HEK293 (cell line): Measurements from ENCODE around the gene ANKRD39.

Source experiments
- CTCF ChIA-PET: fragments of 350-600 bp; formaldehyde crosslinking; extraction: SDS; loops from one replicate; lab custom pipeline; 2021; ENCODE audit warnings: antibody characterized with exemption; lab: Yijun Ruan, JAX
- POLR2A ChIA-PET: fragments of 300-600 bp; formaldehyde crosslinking; extraction: SDS; loops from one replicate; lab custom pipeline; 2020; ENCODE audit warnings: antibody characterized with exemption, inconsistent platforms; lab: Yijun Ruan, JAX
- H3K27ac ChIP-seq: fragments of 200-500 bp; sonication (Bioruptor generic); 2 replicates; pipeline ENCODE4 v1.5.1; 2014; ENCODE audit warnings: low read depth, low read length, control low read depth, inconsistent platforms; ENCODE audit errors: extremely low read depth
- H3K36me3 ChIP-seq, 2 experiments: fragments of 200-500 bp in 1 of 2; sonication (Bioruptor generic) in 1 of 2; 1 replicate in 1 of 2; 2 replicates in 1 of 2; pipeline ENCODE4 v1.5.1; 2014 to 2017; ENCODE audit warnings: inconsistent platforms in 2 of 2, low read length in 2 of 2; ENCODE audit not compliant: control insufficient read depth in 2 of 2, insufficient read depth in 1 of 2
- H3K4me1 ChIP-seq: fragments of 200-500 bp; sonication (Bioruptor generic); 2 replicates; pipeline ENCODE4 v1.5.1; 2014; ENCODE audit warnings: mild to moderate bottlenecking, low read length, inconsistent platforms; ENCODE audit not compliant: control insufficient read depth, insufficient read depth
- H3K4me3 ChIP-seq: 2 replicates; pipeline ENCODE4 v1.5.1; 2011; ENCODE audit warnings: low read depth, mild to moderate bottlenecking, control low read depth, low read length, moderate library complexity
- H3K9me3 ChIP-seq: fragments of 200-500 bp; sonication (Bioruptor generic); 2 replicates; pipeline ENCODE4 v1.5.1; 2014; ENCODE audit warnings: low read depth, low read length, inconsistent platforms; ENCODE audit not compliant: control insufficient read depth, insufficient read depth
- HOXD13 ChIP-seq: sonication (generic); formaldehyde crosslinking; IDR thresholded peaks from 2 replicates; pipeline ENCODE4 v1.8.0; 2022; ENCODE audit warnings: missing genetic modification reagents, borderline replicate concordance
- KLF1 ChIP-seq: fragments of 450-650 bp; formaldehyde crosslinking; IDR thresholded peaks from 2 replicates; pipeline ENCODE4 v1.5.1; 2016; ENCODE audit warnings: missing biosample characterization, missing genetic modification characterization
- RBAK ChIP-seq: fragments of 450-650 bp; formaldehyde crosslinking; IDR thresholded peaks from 2 replicates; pipeline ENCODE4 v1.5.1; 2016; ENCODE audit warnings: missing biosample characterization, missing genetic modification characterization
- ZBTB17 ChIP-seq: fragments of 450-650 bp; formaldehyde crosslinking; IDR thresholded peaks from 2 replicates; pipeline ENCODE4 v1.5.1; 2016; ENCODE audit warnings: missing biosample characterization, missing genetic modification characterization
- ZFP69B ChIP-seq: fragments of 450-650 bp; formaldehyde crosslinking; IDR thresholded peaks from 2 replicates; pipeline ENCODE4 v1.5.1; 2016; ENCODE audit warnings: missing biosample characterization, missing genetic modification characterization
- ZIC2 ChIP-seq: fragments of 450-650 bp; formaldehyde crosslinking; IDR thresholded peaks from 2 replicates; pipeline ENCODE4 v1.5.1; 2016; ENCODE audit warnings: missing biosample characterization, missing genetic modification characterization
- ZNF311 ChIP-seq: fragments of 450-650 bp; formaldehyde crosslinking; IDR thresholded peaks from 2 replicates; pipeline ENCODE4 v1.5.1; 2017; ENCODE audit warnings: missing biosample characterization, missing genetic modification characterization, borderline replicate concordance
- ZNF629 ChIP-seq: fragments of 450-650 bp; formaldehyde crosslinking; IDR thresholded peaks from 2 replicates; pipeline ENCODE4 v1.5.1; 2017; ENCODE audit warnings: missing biosample characterization, missing genetic modification characterization
- TF ChIP-seq, protein P1 (sequence below): fragments of 450-650 bp; formaldehyde crosslinking; IDR thresholded peaks from 2 replicates; pipeline ENCODE4 v1.5.1; 2017; ENCODE audit warnings: missing biosample characterization, missing genetic modification characterization
- TF ChIP-seq, protein P2 (sequence below): fragments of 450-650 bp; formaldehyde crosslinking; optimal IDR thresholded peaks from 2 replicates; pipeline ENCODE3; 2016; ENCODE audit warnings: missing biosample characterization, mild to moderate bottlenecking, missing genetic modification characterization
- TF ChIP-seq, protein P3 (sequence below): fragments of 450-650 bp; formaldehyde crosslinking; IDR thresholded peaks from 2 replicates; pipeline ENCODE4 v1.5.1; 2016; ENCODE audit warnings: missing biosample characterization, missing genetic modification characterization
- TF ChIP-seq, protein P4 (sequence below): fragments of 450-650 bp; formaldehyde crosslinking; IDR thresholded peaks from 2 replicates; pipeline ENCODE4 v1.5.1; 2017; ENCODE audit warnings: missing biosample characterization, missing genetic modification characterization

The ANKRD39 gene

DNA sequence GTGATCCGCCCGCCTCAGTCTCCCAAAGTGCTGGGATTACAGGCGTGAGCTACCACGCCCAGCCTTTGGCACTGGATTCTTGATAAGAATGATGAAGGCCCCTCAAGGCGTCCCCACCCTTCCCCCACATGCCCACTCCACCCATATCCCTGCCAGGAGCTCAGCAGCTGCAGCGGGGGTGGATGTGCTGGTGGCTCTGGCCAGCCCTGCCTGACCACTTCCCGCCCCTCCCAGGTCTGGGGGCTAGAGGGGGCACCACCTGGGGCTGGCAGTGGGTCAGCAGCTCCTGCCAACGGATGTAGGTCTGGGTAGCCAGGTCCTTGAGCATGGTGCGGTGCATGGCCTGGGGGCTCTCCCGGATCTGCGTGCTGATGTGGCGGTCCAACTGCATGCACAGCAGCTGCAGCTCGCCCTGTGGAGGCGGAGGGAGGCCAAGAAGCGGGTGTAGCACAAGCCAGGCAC lies 19.8 kb upstream of the ANKRD39 start:
- POLR2A ChIA-PET = no interaction called here
- Histone ChIP-seq H3K4me1 (0 out of 2 replicates have a peak, but pooled peaks cover 3% of the 10 kb centered on the region), H3K36me3 (no peaks in the 10 kb centered on the region), H3K9me3 (no peaks in the 10 kb centered on the region), H3K4me3 (no peak overlapping the region), H3K27ac (no peak overlapping the region)
- TF ChIP-seq, protein P1, sequence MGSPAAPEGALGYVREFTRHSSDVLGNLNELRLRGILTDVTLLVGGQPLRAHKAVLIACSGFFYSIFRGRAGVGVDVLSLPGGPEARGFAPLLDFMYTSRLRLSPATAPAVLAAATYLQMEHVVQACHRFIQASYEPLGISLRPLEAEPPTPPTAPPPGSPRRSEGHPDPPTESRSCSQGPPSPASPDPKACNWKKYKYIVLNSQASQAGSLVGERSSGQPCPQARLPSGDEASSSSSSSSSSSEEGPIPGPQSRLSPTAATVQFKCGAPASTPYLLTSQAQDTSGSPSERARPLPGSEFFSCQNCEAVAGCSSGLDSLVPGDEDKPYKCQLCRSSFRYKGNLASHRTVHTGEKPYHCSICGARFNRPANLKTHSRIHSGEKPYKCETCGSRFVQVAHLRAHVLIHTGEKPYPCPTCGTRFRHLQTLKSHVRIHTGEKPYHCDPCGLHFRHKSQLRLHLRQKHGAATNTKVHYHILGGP = no peak
- TF ChIP-seq KLF1 (tag by site-specific recombination) = peak; percentile 96
- CTCF ChIA-PET = interaction anchor here (0.7 kb wide), 1 partner anchor 8 kb away, joined by 3 read pairs; no protein-coding TSS in a partner anchor

DNA sequence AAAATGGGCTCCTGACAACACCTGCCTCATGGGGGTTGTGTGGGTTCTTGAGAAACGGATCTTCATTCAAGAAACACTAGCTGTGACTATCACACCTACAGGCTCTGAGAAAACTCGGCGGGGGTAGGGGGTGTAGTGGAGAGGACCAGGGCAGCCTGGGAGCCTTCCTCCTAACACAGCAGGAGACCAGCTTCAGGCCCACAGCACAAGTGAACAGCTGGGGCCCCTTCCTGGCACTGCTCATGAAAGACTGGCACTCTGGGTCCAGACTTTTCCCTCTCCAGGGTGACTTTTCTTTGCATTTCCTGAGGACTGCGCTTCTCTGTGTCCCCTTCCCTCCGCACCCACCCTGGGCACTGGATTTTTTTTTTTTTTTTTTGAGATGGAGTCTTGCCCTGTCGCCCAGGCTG lies 19.2 kb upstream of the ANKRD39 start:
- Histone ChIP-seq H3K4me3 (no peak overlapping the region), H3K27ac (no peak overlapping the region), H3K36me3 (no peaks in the 10 kb centered on the region), H3K4me1 (0 out of 2 replicates have a peak, but pooled peaks cover 3% of the 10 kb centered on the region), H3K9me3 (no peaks in the 10 kb centered on the region)
- ChIA-PET CTCF (interaction anchor here (0.6 to 0.7 kb wide), 2 partner anchors 9 to 109 kb away, joined by 3 to 4 read pairs; no protein-coding TSS in a partner anchor), POLR2A (no interaction called here)
- TF ChIP-seq HOXD13 (CRISPR knock-in tag) (no peak), ZIC2 (tag by site-specific recombination) (0 out of 2 replicates have a peak, but pooled peaks have one; percentile 17)

DNA sequence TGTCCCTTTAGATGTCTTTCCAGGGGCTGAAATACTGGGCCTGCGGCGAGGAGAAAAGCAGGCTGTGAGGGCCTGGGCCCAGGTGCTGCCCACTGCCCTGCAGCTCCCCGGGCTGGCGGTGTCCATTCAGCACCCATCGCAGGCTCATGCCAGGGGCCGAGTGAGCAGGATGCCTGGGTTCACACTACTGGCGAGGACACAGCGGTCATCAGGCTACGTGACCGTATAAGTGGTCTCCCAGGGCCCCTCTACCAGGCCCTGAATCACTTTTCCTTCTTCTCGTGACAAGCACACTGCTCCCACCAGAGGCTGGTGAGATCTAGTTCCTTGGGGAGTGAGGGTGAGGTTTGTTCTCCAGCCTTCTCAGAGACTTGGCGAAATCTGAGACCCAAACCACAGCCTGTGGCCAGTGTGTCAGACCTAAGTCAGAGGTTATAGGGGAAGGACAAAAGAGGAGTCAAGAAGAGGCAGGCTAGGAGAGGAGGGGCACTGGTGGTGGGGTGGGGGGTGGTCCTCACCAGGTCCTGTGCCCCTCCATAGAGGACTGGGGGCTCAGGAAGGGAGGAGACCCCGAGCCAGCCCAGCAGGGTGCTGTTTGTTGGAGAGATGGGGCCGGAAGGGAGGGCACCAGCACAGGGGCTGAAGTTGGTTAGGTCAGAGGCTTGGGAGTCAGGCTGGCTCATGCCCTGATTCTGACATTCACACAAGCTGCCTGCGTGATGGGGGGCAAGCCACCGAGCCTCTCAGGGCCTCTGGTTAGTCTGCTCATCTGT lies 18.6 kb upstream of the ANKRD39 start:
- ChIA-PET POLR2A (interaction anchor here (2.1 kb wide), 1 partner anchor 18 kb away, joined by 6 read pairs; the partner anchor contains the start of gene ANKRD39), CTCF (interaction anchor here (0.6 kb wide), 1 partner anchor 108 kb away, joined by 4 read pairs; no protein-coding TSS in a partner anchor)
- Histone ChIP-seq H3K4me1 (0 out of 2 replicates have a peak, but pooled peaks cover 3% of the 10 kb centered on the region), H3K27ac (no peak overlapping the region), H3K9me3 (no peaks in the 10 kb centered on the region), H3K4me3 (no peak overlapping the region), H3K36me3 (no peaks in the 10 kb centered on the region)
- TF ChIP-seq KLF1 (tag by site-specific recombination) = peak; percentile 0; the same call in 1 of the 2 replicates
- TF ChIP-seq ZBTB17 = no peak

DNA sequence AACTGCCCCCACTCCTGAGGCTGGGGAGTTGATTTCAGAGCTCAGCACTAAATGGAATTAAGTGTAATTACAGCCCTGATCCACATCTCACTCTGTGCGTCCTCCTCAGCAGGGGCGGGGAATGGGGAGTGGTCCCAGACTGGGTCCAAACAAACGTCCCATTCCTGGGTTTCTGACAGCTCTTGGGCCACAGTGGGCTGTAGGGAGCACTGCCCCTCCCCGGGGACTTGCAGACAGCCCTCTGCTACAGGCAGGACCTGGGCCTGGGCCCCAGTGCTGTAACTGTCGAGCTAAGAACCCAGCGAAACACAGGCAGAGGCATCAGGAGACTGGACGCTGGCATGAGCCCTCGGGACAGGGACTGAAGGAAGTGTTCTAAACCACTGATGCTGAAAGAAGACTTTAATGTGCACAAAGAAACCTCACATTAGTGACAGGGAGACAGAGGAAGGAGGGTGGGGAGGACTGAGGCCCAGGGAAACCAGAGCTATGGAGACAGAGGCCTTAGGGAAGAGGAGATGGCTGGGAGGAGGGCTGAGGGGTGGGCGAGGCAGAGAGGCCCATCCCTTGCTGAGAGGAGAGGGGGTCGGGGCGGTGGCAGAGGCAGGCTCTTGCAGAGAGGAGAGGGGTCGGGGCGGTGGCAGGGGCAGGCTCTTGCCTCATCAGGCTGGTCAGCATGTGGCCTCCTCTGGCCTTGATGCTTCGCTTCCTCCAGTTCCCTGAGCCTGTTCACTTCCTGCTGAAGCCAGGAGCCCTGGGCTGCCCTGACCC lies 17.9 kb upstream of the ANKRD39 start:
- no peak for TF ChIP-seq ZNF629 (tag by site-specific recombination)
- TF ChIP-seq, protein P2, sequence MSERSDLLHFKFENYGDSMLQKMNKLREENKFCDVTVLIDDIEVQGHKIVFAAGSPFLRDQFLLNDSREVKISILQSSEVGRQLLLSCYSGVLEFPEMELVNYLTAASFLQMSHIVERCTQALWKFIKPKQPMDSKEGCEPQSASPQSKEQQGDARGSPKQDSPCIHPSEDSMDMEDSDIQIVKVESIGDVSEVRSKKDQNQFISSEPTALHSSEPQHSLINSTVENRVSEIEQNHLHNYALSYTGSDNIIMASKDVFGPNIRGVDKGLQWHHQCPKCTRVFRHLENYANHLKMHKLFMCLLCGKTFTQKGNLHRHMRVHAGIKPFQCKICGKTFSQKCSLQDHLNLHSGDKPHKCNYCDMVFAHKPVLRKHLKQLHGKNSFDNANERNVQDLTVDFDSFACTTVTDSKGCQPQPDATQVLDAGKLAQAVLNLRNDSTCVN (tag by site-specific recombination) = no peak
- TF ChIP-seq, protein P3, sequence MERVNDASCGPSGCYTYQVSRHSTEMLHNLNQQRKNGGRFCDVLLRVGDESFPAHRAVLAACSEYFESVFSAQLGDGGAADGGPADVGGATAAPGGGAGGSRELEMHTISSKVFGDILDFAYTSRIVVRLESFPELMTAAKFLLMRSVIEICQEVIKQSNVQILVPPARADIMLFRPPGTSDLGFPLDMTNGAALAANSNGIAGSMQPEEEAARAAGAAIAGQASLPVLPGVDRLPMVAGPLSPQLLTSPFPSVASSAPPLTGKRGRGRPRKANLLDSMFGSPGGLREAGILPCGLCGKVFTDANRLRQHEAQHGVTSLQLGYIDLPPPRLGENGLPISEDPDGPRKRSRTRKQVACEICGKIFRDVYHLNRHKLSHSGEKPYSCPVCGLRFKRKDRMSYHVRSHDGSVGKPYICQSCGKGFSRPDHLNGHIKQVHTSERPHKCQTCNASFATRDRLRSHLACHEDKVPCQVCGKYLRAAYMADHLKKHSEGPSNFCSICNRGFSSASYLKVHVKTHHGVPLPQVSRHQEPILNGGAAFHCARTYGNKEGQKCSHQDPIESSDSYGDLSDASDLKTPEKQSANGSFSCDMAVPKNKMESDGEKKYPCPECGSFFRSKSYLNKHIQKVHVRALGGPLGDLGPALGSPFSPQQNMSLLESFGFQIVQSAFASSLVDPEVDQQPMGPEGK (tag by site-specific recombination) = no peak
- TF ChIP-seq ZNF311 (tag by site-specific recombination) = no peak
- TF ChIP-seq ZFP69B = no peak
- peak; percentile 31 for TF ChIP-seq KLF1 (tag by site-specific recombination)
- peak; percentile 60 for TF ChIP-seq ZBTB17
- TF ChIP-seq RBAK (tag by site-specific recombination) = no peak
- TF ChIP-seq, protein P4, sequence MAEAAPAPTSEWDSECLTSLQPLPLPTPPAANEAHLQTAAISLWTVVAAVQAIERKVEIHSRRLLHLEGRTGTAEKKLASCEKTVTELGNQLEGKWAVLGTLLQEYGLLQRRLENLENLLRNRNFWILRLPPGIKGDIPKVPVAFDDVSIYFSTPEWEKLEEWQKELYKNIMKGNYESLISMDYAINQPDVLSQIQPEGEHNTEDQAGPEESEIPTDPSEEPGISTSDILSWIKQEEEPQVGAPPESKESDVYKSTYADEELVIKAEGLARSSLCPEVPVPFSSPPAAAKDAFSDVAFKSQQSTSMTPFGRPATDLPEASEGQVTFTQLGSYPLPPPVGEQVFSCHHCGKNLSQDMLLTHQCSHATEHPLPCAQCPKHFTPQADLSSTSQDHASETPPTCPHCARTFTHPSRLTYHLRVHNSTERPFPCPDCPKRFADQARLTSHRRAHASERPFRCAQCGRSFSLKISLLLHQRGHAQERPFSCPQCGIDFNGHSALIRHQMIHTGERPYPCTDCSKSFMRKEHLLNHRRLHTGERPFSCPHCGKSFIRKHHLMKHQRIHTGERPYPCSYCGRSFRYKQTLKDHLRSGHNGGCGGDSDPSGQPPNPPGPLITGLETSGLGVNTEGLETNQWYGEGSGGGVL (tag by site-specific recombination) = no peak
- POLR2A ChIA-PET = interaction anchor here (0.8 to 2.1 kb wide), 2 partner anchors 14 to 18 kb away, joined by 3 to 6 read pairs; partner anchors contain the start of gene ANKRD39
- CTCF ChIA-PET = interaction anchor here (2.3 kb wide), 1 partner anchor 18 kb away, joined by 7 read pairs; the partner anchor contains the start of gene ANKRD39
- H3K4me1 ChIP-seq = no peaks in the 10 kb centered on the region
- H3K27ac ChIP-seq = no peak overlapping the region
- no peak overlapping the region for H3K4me3 ChIP-seq
- H3K9me3 ChIP-seq = no peaks in the 10 kb centered on the region
- H3K36me3 ChIP-seq = no peaks in the 10 kb centered on the region
